ENCODE measurements around the gene S100A6. TPM values are rescaled to one million over a fixed set of nuclear protein-coding genes. Genes with fewer than 3 reads are reported as not detected.

S100A6 gene
- total RNA-seq, 1 experiment from 2014 or later, result 19.2 TPM

GRCh38 chr1:153577624-153578051 lies 41.8 kb upstream of the S100A6 start (continued):
- TF ChIP-seq HMGXB4 (CRISPR knock-in tag; IDR thresholded peaks at IDR 0.05) (no peak), SMAD4 (CRISPR knock-in tag; IDR thresholded peaks at IDR 0.05) (no peak), NFYB (CRISPR knock-in tag; conservative IDR thresholded peaks at IDR 0.05; ENCODE audit: low read depth) (no peak), SMAD3 (CRISPR knock-in tag; IDR thresholded peaks at IDR 0.05; ENCODE audit: borderline replicate concordance) (no peak), ELF4 (CRISPR knock-in tag; IDR thresholded peaks at IDR 0.05; ENCODE audit: low read depth) (no peak)

- no peak for TF ChIP-seq IRF1 (CRISPR knock-in tag; IDR thresholded peaks at IDR 0.05)
- TF ChIP-seq FOXK1 (CRISPR knock-in tag; IDR thresholded peaks at IDR 0.05), result no peak
- no peak for TF ChIP-seq CREB1 (CRISPR knock-in tag; IDR thresholded peaks at IDR 0.05)
- no peak for TF ChIP-seq MAX (CRISPR knock-in tag; IDR thresholded peaks at IDR 0.05)
- TF ChIP-seq ZNF263 (CRISPR knock-in tag; IDR thresholded peaks at IDR 0.05; ENCODE audit: low read depth), result no peak
- no peak for TF ChIP-seq CDX4 (CRISPR knock-in tag; IDR thresholded peaks at IDR 0.05; ENCODE audit: borderline replicate concordance)
- TF ChIP-seq ZMAT4 (CRISPR knock-in tag; IDR thresholded peaks at IDR 0.05), result no peak
- no peak for TF ChIP-seq NFATC4 (CRISPR knock-in tag; IDR thresholded peaks at IDR 0.05)
- TF ChIP-seq ATF2 (CRISPR knock-in tag; IDR thresholded peaks at IDR 0.05; ENCODE audit: borderline replicate concordance, low read depth), result no peak
- TF ChIP-seq OVOL2 (CRISPR knock-in tag; IDR thresholded peaks at IDR 0.05; ENCODE audit: borderline replicate concordance), result no peak
- no peak for TF ChIP-seq E2F1 (CRISPR knock-in tag; IDR thresholded peaks at IDR 0.05)
- no peak for TF ChIP-seq ZNF532 (CRISPR knock-in tag; IDR thresholded peaks at IDR 0.05; ENCODE audit: borderline replicate concordance)
- TF ChIP-seq HMGA2 (CRISPR knock-in tag; IDR thresholded peaks at IDR 0.05), result no peak
- TF ChIP-seq ZNF317 (CRISPR knock-in tag; IDR thresholded peaks at IDR 0.05; ENCODE audit: borderline replicate concordance, low read depth), result no peak
- no peak for TF ChIP-seq PRRX2 (CRISPR knock-in tag; IDR thresholded peaks at IDR 0.05)
- no peak for TF ChIP-seq ZNF281 (CRISPR knock-in tag; IDR thresholded peaks at IDR 0.05)
- H3K4me3 Mint-ChIP-seq, result no peak overlapping the region
- ChIA-PET CTCF (interaction anchor here (0.7 to 2.7 kb wide), 9 partner anchors 9 to 83 kb away, joined by 3 to 30 read pairs (median 5); partner anchors contain the start of genes CHTOP, S100A1, S100A13 and S100A14), POLR2A (interaction anchor here (0.8 to 1.1 kb wide), 2 partner anchors 22 to 57 kb away, joined by 3 to 4 read pairs; no protein-coding TSS in a partner anchor)
- H3K27me3 Mint-ChIP-seq (ENCODE audit: low read depth), result 0 out of 2 replicates have a peak, but pooled peaks cover 2% of the 10 kb centered on the region
- no peaks in the 10 kb centered on the region for H3K9me3 Mint-ChIP-seq
- ATAC-seq (no peak), DNase-seq (ENCODE audit: low spot score) (no peak)
- H3K4me1 Mint-ChIP-seq, result peaks cover 16% of the 10 kb centered on the region
- H3K27ac Mint-ChIP-seq, result no peak overlapping the region
- H3K36me3 Mint-ChIP-seq, result peaks cover 3% of the 10 kb centered on the region; the same call in 1 of the 2 replicates
Measured at GRCh38 chr1:153577138-153577537, 41.3 kb upstream of the S100A6 start.
